AG04449 (cell line): ENCODE results near the gene ACBD3.
A peak's percentile ranks its signal among the peaks of the same experiment; 100 is the strongest.
"Not testable (repeated sequence)": the region's sequence is repeated elsewhere in the genome, so short reads cannot be mapped to it uniquely, and the experiment has no call there.

Source experiments
- CTCF ChIA-PET: fragments of 350-600 bp; formaldehyde crosslinking; extraction: SDS; loops from one replicate; lab custom pipeline; 2021; ENCODE audit warnings: antibody characterized with exemption; lab: Yijun Ruan, JAX
- POLR2A ChIA-PET: fragments of 400-600, 350-600 bp; formaldehyde crosslinking; extraction: SDS; loops from one replicate; lab custom pipeline; 2020; ENCODE audit warnings: antibody characterized with exemption, inconsistent platforms; lab: Yijun Ruan, JAX
- DNase-seq: peaks from one replicate; pipeline ENCODE4 v3.0.0-alpha.2; 2010; ENCODE audit warnings: low read depth, low spot score
- H3K4me3 ChIP-seq: 2 replicates; pipeline ENCODE4 v1.5.1; 2011; ENCODE audit warnings: low read depth, mild to moderate bottlenecking, control low read depth, low read length
- CTCF ChIP-seq: IDR thresholded peaks from one replicate; pipeline ENCODE4 v1.5.1; 2011; ENCODE audit warnings: mild to moderate bottlenecking, moderate library complexity, low read length, control low read depth, inconsistent platforms; ENCODE audit not compliant: insufficient read depth; ENCODE audit errors: missing control alignments

Gene ACBD3

GRCh38 chr1:226204198-226204597 lies 17.7 kb upstream of the ACBD3 start:
- ChIA-PET CTCF (interaction anchor here (1.6 kb wide), 1 partner anchor 79 kb away, joined by 4 read pairs; no protein-coding TSS in a partner anchor), POLR2A (no interaction called here)
- no peak for DNase-seq
- no peak for TF ChIP-seq CTCF
- H3K4me3 ChIP-seq = no peak overlapping the region

GRCh38 chr1:226203655-226204054 lies 17.1 kb upstream of the ACBD3 start:
- ChIA-PET POLR2A (no interaction called here), CTCF (interaction anchor here (11.8 kb wide), 1 partner anchor 80 kb away, joined by 282 read pairs; no protein-coding TSS in a partner anchor)
- TF ChIP-seq CTCF = no peak
- no peak for DNase-seq
- H3K4me3 ChIP-seq = no peak overlapping the region

- POLR2A ChIA-PET = no interaction called here
These were observed 16.7 kb upstream of the ACBD3 start for GRCh38 chr1:226203240-226203639.

GRCh38 chr1:226202666-226203065 lies 16.1 kb upstream of the ACBD3 start:
- CTCF ChIA-PET = interaction anchor here (11.8 kb wide), 1 partner anchor 79 kb away, joined by 282 read pairs; no protein-coding TSS in a partner anchor
- DNase-seq, POLR2A ChIA-PET, H3K4me3 ChIP-seq: not testable (repeated sequence)

More at GRCh38 chr1:226203240-226203639, 16.7 kb upstream of the ACBD3 start:
- CTCF ChIA-PET = interaction anchor here (11.8 kb wide), 1 partner anchor 80 kb away, joined by 282 read pairs; no protein-coding TSS in a partner anchor
- H3K4me3 ChIP-seq = no peak overlapping the region
- no peak for TF ChIP-seq CTCF
- no peak for DNase-seq

GRCh38 chr1:226202246-226202645 lies 15.7 kb upstream of the ACBD3 start:
- ChIA-PET POLR2A (no interaction called here), CTCF (interaction anchor here (11.8 kb wide), 1 partner anchor 79 kb away, joined by 282 read pairs; no protein-coding TSS in a partner anchor)
- no peak for DNase-seq
- no peak for TF ChIP-seq CTCF
- no peak overlapping the region for H3K4me3 ChIP-seq

- ChIA-PET POLR2A (no interaction called here), CTCF (interaction anchor here (0.6 to 11.8 kb wide), 10 partner anchors 9 to 136 kb away, joined by 3 to 282 read pairs (median 4); no protein-coding TSS in a partner anchor)
- H3K4me3 ChIP-seq = no peak overlapping the region
- peak; percentile 26 for TF ChIP-seq CTCF
- no peak for DNase-seq
These were observed 14.6 kb upstream of the ACBD3 start for GRCh38 chr1:226201029-226201593.

- ChIA-PET CTCF (interaction anchor here (0.9 to 11.8 kb wide), 9 partner anchors 8 to 135 kb away, joined by 3 to 282 read pairs (median 4); no protein-coding TSS in a partner anchor), POLR2A (no interaction called here)
- TF ChIP-seq CTCF = no peak
- no peak for DNase-seq
- H3K4me3 ChIP-seq = no peak overlapping the region
These were observed 13.4 kb upstream of the ACBD3 start for GRCh38 chr1:226199971-226200370.
